ENCODE results near the gene ANKRD17. TPM values are rescaled to one million over a fixed set of nuclear protein-coding genes. Genes with fewer than 3 reads are reported as not detected.

The ANKRD17 gene
- polyA plus RNA-seq, 4 donors, result 60.0 to 74.9 (median 68.7) TPM

- no peak for DNase-seq (ENCODE audit: low read depth in 4 of 4, low spot score in 3 of 4)
These were observed 192.2 kb downstream of the ANKRD17 start for GRCh38 chr4:73066445-73066844.

GRCh38 chr4:73064536-73064935 is 194.1 kb downstream of the ANKRD17 start:
- DNase-seq (ENCODE audit: low read depth in 4 of 4, low spot score in 3 of 4), result no peak

- DNase-seq (ENCODE audit: low read depth in 4 of 4, low spot score in 3 of 4), result no peak
These were observed 203.2 kb downstream of the ANKRD17 start for GRCh38 chr4:73055241-73055897.

- DNase-seq (ENCODE audit: low read depth in 4 of 4, low spot score in 3 of 4), result no peak
These were observed 204.6 kb downstream of the ANKRD17 start for GRCh38 chr4:73053974-73054480.

GRCh38 chr4:73053076-73053475 is 205.5 kb downstream of the ANKRD17 start:
- no peak for DNase-seq (ENCODE audit: low read depth in 4 of 4, low spot score in 3 of 4)

- DNase-seq (ENCODE audit: low read depth in 4 of 4, low spot score in 3 of 4), result no peak
These were observed 207.0 kb downstream of the ANKRD17 start for GRCh38 chr4:73051625-73052024.

- no peak for DNase-seq (ENCODE audit: low read depth in 4 of 4, low spot score in 3 of 4)
These were observed 212.7 kb downstream of the ANKRD17 start for GRCh38 chr4:73045879-73046278.

- no peak for DNase-seq (ENCODE audit: low read depth in 4 of 4, low spot score in 3 of 4)
These were observed 221.5 kb downstream of the ANKRD17 start for GRCh38 chr4:73037057-73037456.

GRCh38 chr4:73036123-73036522 is 222.5 kb downstream of the ANKRD17 start:
- no peak for DNase-seq (ENCODE audit: low read depth in 4 of 4, low spot score in 3 of 4)

GRCh38 chr4:73034896-73035295 is 223.7 kb downstream of the ANKRD17 start:
- DNase-seq (ENCODE audit: low read depth in 4 of 4, low spot score in 3 of 4), result no peak

- DNase-seq (ENCODE audit: low read depth in 4 of 4, low spot score in 3 of 4), result no peak
These were observed 230.0 kb downstream of the ANKRD17 start for GRCh38 chr4:73028621-73029020.

Other genes starting within 250 kb of the ANKRD17 start
- gene COX18, start 189.1 kb downstream of the ANKRD17 start, polyA plus RNA-seq (ENCODE audit: insufficient read length in 4 of 4), result 10 to 100 TPM; 16.4 to 17.9 (median 17.7) TPM
- gene ALB, start 145.5 kb upstream of the ANKRD17 start, polyA plus RNA-seq (ENCODE audit: insufficient read length in 4 of 4), result 10 to 100 TPM in 1 of 4 donors, 1 to 10 TPM in 3; 2.0 to 61.1 (median 3.3) TPM
- gene AFP, start 177.4 kb upstream of the ANKRD17 start, polyA plus RNA-seq (ENCODE audit: insufficient read length in 4 of 4), result 1,000 to 10,000 TPM in 1 of 4 donors, 100 to 1,000 TPM in 3; 776 to 1,196 (median 982) TPM
- gene AFM, start 222.9 kb upstream of the ANKRD17 start, polyA plus RNA-seq (ENCODE audit: insufficient read length in 4 of 4), result 10 to 100 TPM; 11.3 to 16.3 (median 14.6) TPM